ENCODE measurements around the gene DCBLD2.

Gene DCBLD2

GRCh38 chr3:98797905-98798304 is 103.6 kb downstream of the DCBLD2 start:
- Histone ChIP-seq H3K23ac (ENCODE audit: low read length) (no peak overlapping the region), H3K79me1 (ENCODE audit: low read length) (no peaks in the 10 kb centered on the region), H3K9ac (ENCODE audit: low read length) (no peak overlapping the region), H2BK12ac (ENCODE audit: low read length) (no peak overlapping the region), H3K27me3 (ENCODE audit: insufficient read depth, low read length) (no peaks in the 10 kb centered on the region), H3K9me3 (ENCODE audit: insufficient read depth, low read depth, low read length) (no peaks in the 10 kb centered on the region), H2BK120ac (ENCODE audit: insufficient read depth, low read length, poor library complexity) (no peak overlapping the region), H3K4me1 (ENCODE audit: control insufficient read depth in 1 of 2, insufficient read depth in 2 of 2, low read length in 2 of 2) (no peaks in the 10 kb centered on the region), H3K36me3 (ENCODE audit: control insufficient read depth in 1 of 2, insufficient read depth in 2 of 2, low read length in 2 of 2) (peaks cover 5 to 6% of the 10 kb centered on the region in 2 experiments), H3K14ac (ENCODE audit: low read length) (no peak overlapping the region), H2AK5ac (ENCODE audit: low read length) (no peak overlapping the region), H3K27ac (ENCODE audit: low read depth, low read length) (no peak overlapping the region), H4K8ac (ENCODE audit: low read depth, low read length) (no peak overlapping the region), H4K91ac (ENCODE audit: low read depth, low read length) (no peak overlapping the region), H3K4me3 (ENCODE audit: low read depth, low read length) (no peak overlapping the region), H3K18ac (ENCODE audit: low read length) (no peak overlapping the region), H3K4ac (ENCODE audit: low read depth, low read length) (no peak overlapping the region), H4K12ac (ENCODE audit: low read depth, low read length) (no peak overlapping the region), H2AFZ (ENCODE audit: insufficient read depth, low read length, poor library complexity) (no peak overlapping the region), H3K4me2 (ENCODE audit: low read length) (no peak overlapping the region), H2BK5ac (ENCODE audit: low read depth, low read length, poor library complexity) (no peak overlapping the region), H3K79me2 (ENCODE audit: control insufficient read depth, insufficient read depth, low read length, poor library complexity) (no peaks in the 10 kb centered on the region)
- no CpG with 5 or more reads among the region's 4 CpGs for WGBS (ENCODE audit: extremely low coverage, insufficient coverage, insufficient read length)
- no peak for DNase-seq

GRCh38 chr3:98796334-98796733 is 105.2 kb downstream of the DCBLD2 start:
- Histone ChIP-seq H4K8ac (ENCODE audit: low read depth, low read length) (no peak overlapping the region), H3K79me1 (ENCODE audit: low read length) (no peaks in the 10 kb centered on the region), H2BK5ac (ENCODE audit: low read depth, low read length, poor library complexity) (no peak overlapping the region), H2BK120ac (ENCODE audit: insufficient read depth, low read length, poor library complexity) (no peak overlapping the region), H3K4me3 (ENCODE audit: low read depth, low read length) (no peak overlapping the region), H2AK5ac (ENCODE audit: low read length) (no peak overlapping the region), H3K9ac (ENCODE audit: low read length) (no peak overlapping the region), H3K79me2 (ENCODE audit: control insufficient read depth, insufficient read depth, low read length, poor library complexity) (no peaks in the 10 kb centered on the region), H3K36me3 (ENCODE audit: control insufficient read depth in 1 of 2, insufficient read depth in 2 of 2, low read length in 2 of 2) (peaks cover 5 to 6% of the 10 kb centered on the region in 2 experiments), H3K27me3 (ENCODE audit: insufficient read depth, low read length) (no peaks in the 10 kb centered on the region), H2BK12ac (ENCODE audit: low read length) (no peak overlapping the region), H3K27ac (ENCODE audit: low read depth, low read length) (no peak overlapping the region), H2AFZ (ENCODE audit: insufficient read depth, low read length, poor library complexity) (no peak overlapping the region), H4K91ac (ENCODE audit: low read depth, low read length) (no peak overlapping the region), H3K14ac (ENCODE audit: low read length) (no peak overlapping the region), H3K4me2 (ENCODE audit: low read length) (no peak overlapping the region), H3K23ac (ENCODE audit: low read length) (no peak overlapping the region), H3K4me1 (ENCODE audit: control insufficient read depth in 1 of 2, insufficient read depth in 2 of 2, low read length in 2 of 2) (no peaks in the 10 kb centered on the region), H4K12ac (ENCODE audit: low read depth, low read length) (no peak overlapping the region), H3K4ac (ENCODE audit: low read depth, low read length) (no peak overlapping the region), H3K18ac (ENCODE audit: low read length) (no peak overlapping the region), H3K9me3 (ENCODE audit: insufficient read depth, low read depth, low read length) (no peaks in the 10 kb centered on the region)
- no CpG with 5 or more reads among the region's 5 CpGs for WGBS (ENCODE audit: extremely low coverage, insufficient coverage, insufficient read length)
- DNase-seq = no peak

DNA sequence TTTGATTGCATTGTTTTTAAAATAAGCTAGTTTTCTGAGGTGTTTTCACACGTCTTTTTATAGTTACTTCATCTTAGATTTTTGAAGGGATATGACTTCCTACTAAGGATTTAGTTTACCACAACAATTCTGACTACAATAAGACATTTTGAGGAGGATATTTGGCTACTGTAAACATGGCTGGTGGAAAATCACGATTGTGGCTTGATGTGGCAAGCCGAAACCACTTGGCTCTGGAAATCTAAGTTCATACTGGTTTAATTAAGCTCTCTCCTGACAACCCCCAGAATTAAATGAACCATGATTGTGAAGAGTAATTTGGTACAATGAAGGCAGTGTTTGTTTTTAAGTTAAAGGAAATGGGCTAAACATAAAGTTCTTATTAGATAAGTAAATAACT is 107.5 kb downstream of the DCBLD2 start:
- Histone ChIP-seq H3K4me1 (ENCODE audit: control insufficient read depth in 1 of 2, insufficient read depth in 2 of 2, low read length in 2 of 2) (no peaks in the 10 kb centered on the region), H2BK120ac (ENCODE audit: insufficient read depth, low read length, poor library complexity) (no peak overlapping the region), H3K14ac (ENCODE audit: low read length) (no peak overlapping the region), H3K9ac (ENCODE audit: low read length) (no peak overlapping the region), H2BK12ac (ENCODE audit: low read length) (no peak overlapping the region), H3K9me3 (ENCODE audit: insufficient read depth, low read depth, low read length) (no peaks in the 10 kb centered on the region), H4K12ac (ENCODE audit: low read depth, low read length) (no peak overlapping the region), H3K36me3 (ENCODE audit: control insufficient read depth in 1 of 2, insufficient read depth in 2 of 2, low read length in 2 of 2) (peaks cover 0 to 2% of the 10 kb centered on the region in 2 experiments), H3K79me1 (ENCODE audit: low read length) (no peaks in the 10 kb centered on the region), H2AK5ac (ENCODE audit: low read length) (no peak overlapping the region), H3K4me3 (ENCODE audit: low read depth, low read length) (no peak overlapping the region), H3K4ac (ENCODE audit: low read depth, low read length) (no peak overlapping the region), H3K79me2 (ENCODE audit: control insufficient read depth, insufficient read depth, low read length, poor library complexity) (no peaks in the 10 kb centered on the region), H3K27me3 (ENCODE audit: insufficient read depth, low read length) (no peaks in the 10 kb centered on the region), H3K18ac (ENCODE audit: low read length) (no peak overlapping the region), H4K91ac (ENCODE audit: low read depth, low read length) (no peak overlapping the region), H3K4me2 (ENCODE audit: low read length) (no peak overlapping the region), H2AFZ (ENCODE audit: insufficient read depth, low read length, poor library complexity) (no peak overlapping the region), H4K8ac (ENCODE audit: low read depth, low read length) (no peak overlapping the region), H2BK5ac (ENCODE audit: low read depth, low read length, poor library complexity) (no peak overlapping the region), H3K23ac (ENCODE audit: low read length) (no peak overlapping the region), H3K27ac (ENCODE audit: low read depth, low read length) (no peak overlapping the region)
- no CpG with 5 or more reads among the region's 3 CpGs for WGBS (ENCODE audit: extremely low coverage, insufficient coverage, insufficient read length)
- no peak for DNase-seq

- no peak overlapping the region for H3K9ac ChIP-seq (ENCODE audit: low read length)
- H3K23ac ChIP-seq (ENCODE audit: low read length) = no peak overlapping the region
- H2BK12ac ChIP-seq (ENCODE audit: low read length) = no peak overlapping the region
- H3K27me3 ChIP-seq (ENCODE audit: insufficient read depth, low read length) = no peaks in the 10 kb centered on the region
- no peak overlapping the region for H4K8ac ChIP-seq (ENCODE audit: low read depth, low read length)
- no peaks in the 10 kb centered on the region for H3K79me2 ChIP-seq (ENCODE audit: control insufficient read depth, insufficient read depth, low read length, poor library complexity)
- no peaks in the 10 kb centered on the region for H3K9me3 ChIP-seq (ENCODE audit: insufficient read depth, low read depth, low read length)
- H3K4me1 ChIP-seq (ENCODE audit: control insufficient read depth in 1 of 2, insufficient read depth in 2 of 2, low read length in 2 of 2) = no peaks in the 10 kb centered on the region
- H3K36me3 ChIP-seq (ENCODE audit: control insufficient read depth in 1 of 2, insufficient read depth in 2 of 2, low read length in 2 of 2) = peaks cover 0 to 2% of the 10 kb centered on the region in 2 experiments
- no peak overlapping the region for H4K12ac ChIP-seq (ENCODE audit: low read depth, low read length)
- no peak overlapping the region for H2AK5ac ChIP-seq (ENCODE audit: low read length)
- no peak overlapping the region for H3K4me2 ChIP-seq (ENCODE audit: low read length)
- H2AFZ ChIP-seq (ENCODE audit: insufficient read depth, low read length, poor library complexity) = no peak overlapping the region
- H2BK120ac ChIP-seq (ENCODE audit: insufficient read depth, low read length, poor library complexity) = no peak overlapping the region
- no CpG with 5 or more reads among the region's 7 CpGs for WGBS (ENCODE audit: extremely low coverage, insufficient coverage, insufficient read length)
- no peak overlapping the region for H2BK5ac ChIP-seq (ENCODE audit: low read depth, low read length, poor library complexity)
- H3K4ac ChIP-seq (ENCODE audit: low read depth, low read length) = no peak overlapping the region
- H3K27ac ChIP-seq (ENCODE audit: low read depth, low read length) = no peak overlapping the region
- no peak overlapping the region for H4K91ac ChIP-seq (ENCODE audit: low read depth, low read length)
- no peak overlapping the region for H3K4me3 ChIP-seq (ENCODE audit: low read depth, low read length)
- no peak for DNase-seq
- H3K18ac ChIP-seq (ENCODE audit: low read length) = no peak overlapping the region
- H3K14ac ChIP-seq (ENCODE audit: low read length) = no peak overlapping the region
- no peaks in the 10 kb centered on the region for H3K79me1 ChIP-seq (ENCODE audit: low read length)
Observed at GRCh38 chr3:98791341-98792325, 109.9 kb downstream of the DCBLD2 start.

Data from trophoblast cell (in vitro differentiated cells and primary cell).